Measurements from ENCODE around the gene TMEM81. TPM values are rescaled to one million over a fixed set of nuclear protein-coding genes. Genes with fewer than 3 reads are reported as not detected.

The TMEM81 gene
- polyA plus RNA-seq, 1 donor (not counting 4 experiments of a cell fraction or from before 2014, with no cell fraction given): 1.4 TPM

- Histone ChIP-seq H3K4me2 (ENCODE audit: control insufficient read depth, extremely low read depth, insufficient read depth, low read depth, low read length) (no peak overlapping the region), H3K9me3 (ENCODE audit: control insufficient read depth, low read depth, low read length) (no peaks in the 10 kb centered on the region), H3K27ac (ENCODE audit: control insufficient read depth, insufficient read depth, low read length) (no peak overlapping the region), H3K36me3 (ENCODE audit: control insufficient read depth in 2 of 2, extremely low read depth in 1 of 2, insufficient read depth in 2 of 2, low read length in 2 of 2) (peaks cover 0 to 1% of the 10 kb centered on the region in 2 experiments), H3K27me3 (ENCODE audit: control insufficient read depth, extremely low read depth, insufficient read depth, low read length) (no peaks in the 10 kb centered on the region), H3K79me2 (ENCODE audit: control insufficient read depth, insufficient read depth, low read length) (no peaks in the 10 kb centered on the region), H3K9me1 (ENCODE audit: control insufficient read depth, extremely low read depth, insufficient read depth, low read length) (no peaks in the 10 kb centered on the region), H3K4me1 (ENCODE audit: control insufficient read depth, extremely low read depth, insufficient read depth, low read length) (peaks cover 19% of the 10 kb centered on the region), H2AFZ (ENCODE audit: control insufficient read depth, low read length) (no peak overlapping the region), H3K9ac (ENCODE audit: control insufficient read depth, extremely low read depth, insufficient read depth, low read length) (no peak overlapping the region), H3K4me3 (ENCODE audit: control insufficient read depth in 2 of 3, extremely low read depth in 1 of 3, insufficient read depth in 2 of 3, low read depth in 1 of 3, low read length in 3 of 3) (no peak overlapping the region), H4K20me1 (ENCODE audit: control insufficient read depth, extremely low read depth, insufficient read depth, low read length) (no peaks in the 10 kb centered on the region)
- no peak for FAIRE-seq
- TF ChIP-seq, protein P1, sequence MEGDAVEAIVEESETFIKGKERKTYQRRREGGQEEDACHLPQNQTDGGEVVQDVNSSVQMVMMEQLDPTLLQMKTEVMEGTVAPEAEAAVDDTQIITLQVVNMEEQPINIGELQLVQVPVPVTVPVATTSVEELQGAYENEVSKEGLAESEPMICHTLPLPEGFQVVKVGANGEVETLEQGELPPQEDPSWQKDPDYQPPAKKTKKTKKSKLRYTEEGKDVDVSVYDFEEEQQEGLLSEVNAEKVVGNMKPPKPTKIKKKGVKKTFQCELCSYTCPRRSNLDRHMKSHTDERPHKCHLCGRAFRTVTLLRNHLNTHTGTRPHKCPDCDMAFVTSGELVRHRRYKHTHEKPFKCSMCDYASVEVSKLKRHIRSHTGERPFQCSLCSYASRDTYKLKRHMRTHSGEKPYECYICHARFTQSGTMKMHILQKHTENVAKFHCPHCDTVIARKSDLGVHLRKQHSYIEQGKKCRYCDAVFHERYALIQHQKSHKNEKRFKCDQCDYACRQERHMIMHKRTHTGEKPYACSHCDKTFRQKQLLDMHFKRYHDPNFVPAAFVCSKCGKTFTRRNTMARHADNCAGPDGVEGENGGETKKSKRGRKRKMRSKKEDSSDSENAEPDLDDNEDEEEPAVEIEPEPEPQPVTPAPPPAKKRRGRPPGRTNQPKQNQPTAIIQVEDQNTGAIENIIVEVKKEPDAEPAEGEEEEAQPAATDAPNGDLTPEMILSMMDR (optimal IDR thresholded peaks at IDR 0.05 in 1 of 3, IDR thresholded peaks at IDR 0.05 in 1 of 3, conservative IDR thresholded peaks at IDR 0.05 in 1 of 3; ENCODE audit: extremely low read depth in 1 of 3, insufficient read depth in 2 of 3, low read length in 3 of 3): no peak
- no peak for TF ChIP-seq EZH2 (IDR thresholded peaks at IDR 0.05; ENCODE audit: low read length)
- no peak for DNase-seq (ENCODE audit: low read depth, low spot score)
- dilution Hi-C loops (cut with MboI; ENCODE audit: extremely low pct_ligation_motif_present, low sequenced_read_pairs): no loop called here
Measured at GRCh38 chr1:205077934-205078311, 6.3 kb downstream of the TMEM81 start.

GRCh38 chr1:205077158-205077933 is 6.9 kb downstream of the TMEM81 start:
- H4K20me1 ChIP-seq (ENCODE audit: control insufficient read depth, extremely low read depth, insufficient read depth, low read length): no peaks in the 10 kb centered on the region
- H3K79me2 ChIP-seq (ENCODE audit: control insufficient read depth, insufficient read depth, low read length): no peaks in the 10 kb centered on the region
- dilution Hi-C loops (cut with MboI; ENCODE audit: extremely low pct_ligation_motif_present, low sequenced_read_pairs): no loop called here
- no peaks in the 10 kb centered on the region for H3K9me3 ChIP-seq (ENCODE audit: control insufficient read depth, low read depth, low read length)
- H3K4me3 ChIP-seq (ENCODE audit: control insufficient read depth in 2 of 3, extremely low read depth in 1 of 3, insufficient read depth in 2 of 3, low read depth in 1 of 3, low read length in 3 of 3): no peak overlapping the region
- H3K27ac ChIP-seq (ENCODE audit: control insufficient read depth, insufficient read depth, low read length): no peak overlapping the region
- H3K9ac ChIP-seq (ENCODE audit: control insufficient read depth, extremely low read depth, insufficient read depth, low read length): no peak overlapping the region
- TF ChIP-seq EZH2 (IDR thresholded peaks at IDR 0.05; ENCODE audit: low read length): no peak
- TF ChIP-seq, protein P1 (optimal IDR thresholded peaks at IDR 0.05 in 1 of 3, IDR thresholded peaks at IDR 0.05 in 1 of 3, conservative IDR thresholded peaks at IDR 0.05 in 1 of 3; ENCODE audit: extremely low read depth in 1 of 3, insufficient read depth in 2 of 3, low read length in 3 of 3): no peak
- H3K4me2 ChIP-seq (ENCODE audit: control insufficient read depth, extremely low read depth, insufficient read depth, low read depth, low read length): no peak overlapping the region
- H2AFZ ChIP-seq (ENCODE audit: control insufficient read depth, low read length): no peak overlapping the region
- no peak for FAIRE-seq
- no peaks in the 10 kb centered on the region for H3K9me1 ChIP-seq (ENCODE audit: control insufficient read depth, extremely low read depth, insufficient read depth, low read length)
- peaks cover 20% of the 10 kb centered on the region for H3K4me1 ChIP-seq (ENCODE audit: control insufficient read depth, extremely low read depth, insufficient read depth, low read length)
- DNase-seq (ENCODE audit: low read depth, low spot score): no peak
- H3K36me3 ChIP-seq (ENCODE audit: control insufficient read depth in 2 of 2, extremely low read depth in 1 of 2, insufficient read depth in 2 of 2, low read length in 2 of 2): peaks cover 0 to 1% of the 10 kb centered on the region in 2 experiments
- no peaks in the 10 kb centered on the region for H3K27me3 ChIP-seq (ENCODE audit: control insufficient read depth, extremely low read depth, insufficient read depth, low read length)

All from keratinocyte (primary cell).